ENCODE data around the gene DVL3. TPM values are rescaled to one million over a fixed set of nuclear protein-coding genes. Genes with fewer than 3 reads are reported as not detected.
A peak's percentile ranks its signal among the peaks of the same experiment; 100 is the strongest.

Gene DVL3
- total RNA-seq, 4 donors from 2014 or later = 34.9 to 46.0 (median 43.2) TPM

GRCh38 chr3:184132945-184133344 lies 22.2 kb upstream of the DVL3 start:
- no peak for ATAC-seq (ENCODE audit: low FRiP score)
- DNase-seq (ENCODE audit: low spot score) = no peak
- TF ChIP-seq CTCF (IDR thresholded peaks at IDR 0.05) = no peak

GRCh38 chr3:184133840-184134745 lies 21.1 kb upstream of the DVL3 start:
- peak; percentile 43 for DNase-seq (ENCODE audit: low spot score)
- no peak for TF ChIP-seq CTCF (IDR thresholded peaks at IDR 0.05)
- peak; percentile 67 for ATAC-seq (ENCODE audit: low FRiP score)

- ATAC-seq (ENCODE audit: low FRiP score) (no peak), DNase-seq (ENCODE audit: low spot score) (no peak)
- no peak for TF ChIP-seq CTCF (IDR thresholded peaks at IDR 0.05)
Observed at GRCh38 chr3:184134746-184135148, 20.4 kb upstream of the DVL3 start.

- DNase-seq (ENCODE audit: low spot score) (no peak), ATAC-seq (ENCODE audit: low FRiP score) (peak; percentile 88)
- no peak for TF ChIP-seq CTCF (IDR thresholded peaks at IDR 0.05)
Observed at GRCh38 chr3:184135149-184135910, 19.8 kb upstream of the DVL3 start, which contains the start of gene EIF2B5. Gene EIF2B5, plus strand, starts transcription at chr3:184135358. Its CDS starts 28 bp downstream, at chr3:184135386.

GRCh38 chr3:184135911-184136260 lies 19.3 kb upstream of the DVL3 start:
- no peak for TF ChIP-seq CTCF (IDR thresholded peaks at IDR 0.05)
- ATAC-seq (ENCODE audit: low FRiP score) (no peak), DNase-seq (ENCODE audit: low spot score) (no peak)

GRCh38 chr3:184140436-184140835 lies 14.7 kb upstream of the DVL3 start:
- no peak for TF ChIP-seq CTCF (IDR thresholded peaks at IDR 0.05)
- no peak for DNase-seq (ENCODE audit: low spot score)

More at GRCh38 chr3:184140436-184140835, 14.7 kb upstream of the DVL3 start:
- ATAC-seq (ENCODE audit: low FRiP score) = no peak
